Stimulated activated naive B cell treated with anti-CD40 and anti-IgM and Interleukin-4, amounts not matched to agents 10 μg/mL and 1 μg/mL and 100 μg/mL, for 72 hours (primary cell): ENCODE results near the gene GINM1.

Experiments used
- ATAC-seq, 2 donors: fragments of 150-1000 bp; cut with Tn5 transposase; replicated peaks; 2 replicates each; pipeline ENCODE4 v1.10.0; 2021; ENCODE audit warnings: moderate library complexity in 1 of 2
- DNase-seq: peaks from one replicate; pipeline ENCODE4 v3.0.0; 2021
- H3K27ac Mint-ChIP-seq: one replicate; pipeline ENCODE4 v1.8.0; 2022; ENCODE audit warnings: mild to moderate bottlenecking, mixed read lengths
- H3K27me3 Mint-ChIP-seq, 2 donors: one replicate each; pipeline ENCODE4 v1.8.0; 2022; ENCODE audit warnings: mixed read lengths in 2 of 2
- H3K36me3 Mint-ChIP-seq, 2 donors: one replicate each; pipeline ENCODE4 v1.8.0; 2022; ENCODE audit warnings: mixed read lengths in 2 of 2, mild to moderate bottlenecking in 1 of 2
- H3K4me1 Mint-ChIP-seq, 2 donors: one replicate each; pipeline ENCODE4 v1.8.0; 2022; ENCODE audit warnings: mixed read lengths in 2 of 2, mild to moderate bottlenecking in 1 of 2
- H3K4me3 Mint-ChIP-seq, 2 donors: one replicate each; pipeline ENCODE4 v1.8.0; 2022; ENCODE audit warnings: mild to moderate bottlenecking in 2 of 2, mixed read lengths in 2 of 2, moderate library complexity in 1 of 2
- H3K9me3 Mint-ChIP-seq, 2 donors: one replicate each; pipeline ENCODE4 v1.8.0; 2022; ENCODE audit warnings: mixed read lengths in 2 of 2, mild to moderate bottlenecking in 1 of 2

The GINM1 gene, protein sequence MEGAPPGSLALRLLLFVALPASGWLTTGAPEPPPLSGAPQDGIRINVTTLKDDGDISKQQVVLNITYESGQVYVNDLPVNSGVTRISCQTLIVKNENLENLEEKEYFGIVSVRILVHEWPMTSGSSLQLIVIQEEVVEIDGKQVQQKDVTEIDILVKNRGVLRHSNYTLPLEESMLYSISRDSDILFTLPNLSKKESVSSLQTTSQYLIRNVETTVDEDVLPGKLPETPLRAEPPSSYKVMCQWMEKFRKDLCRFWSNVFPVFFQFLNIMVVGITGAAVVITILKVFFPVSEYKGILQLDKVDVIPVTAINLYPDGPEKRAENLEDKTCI

DNA sequence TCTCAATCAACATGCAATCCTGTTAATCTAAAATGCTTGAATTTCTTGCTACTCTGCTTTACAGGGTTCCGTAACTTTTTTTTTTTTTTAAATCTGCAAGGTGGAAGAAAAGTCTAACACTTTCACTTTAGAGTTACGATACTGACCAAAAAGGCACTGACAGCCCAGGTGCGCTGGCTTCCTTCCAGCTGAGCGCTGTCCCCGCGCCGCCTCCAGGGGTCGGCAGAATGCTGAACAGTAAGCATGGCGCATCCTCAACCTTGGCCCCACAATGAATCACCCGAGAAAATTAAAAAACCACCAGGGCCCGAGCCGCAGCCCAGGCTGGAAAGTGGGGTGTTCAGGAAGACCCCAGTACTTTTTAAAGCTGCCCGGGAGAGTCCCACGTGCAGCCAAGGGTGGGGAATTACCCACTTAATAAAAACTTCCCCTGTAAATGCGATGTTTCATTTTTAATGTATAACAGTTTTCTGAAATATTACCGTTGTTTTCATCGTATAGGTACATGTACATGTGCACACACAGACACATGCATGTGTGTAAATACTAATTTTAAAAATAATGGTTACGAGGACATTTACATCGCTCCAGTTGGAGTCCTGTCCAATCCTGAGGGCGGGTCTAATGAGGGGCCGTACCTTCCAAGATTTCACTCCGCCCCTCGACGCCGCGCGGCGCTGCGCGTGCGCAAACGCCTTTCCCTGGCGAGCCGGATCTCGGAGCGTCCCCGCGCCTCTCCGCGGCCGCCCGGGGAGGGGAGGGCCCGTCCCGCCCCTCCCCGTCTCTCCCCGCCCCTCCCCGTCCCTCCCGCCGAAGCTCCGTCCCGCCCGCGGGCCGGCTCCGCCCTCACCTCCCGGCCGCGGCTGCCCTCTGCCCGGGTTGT lies at the start of gene GINM1:
TSS of gene GINM1 (plus strand) at position 849 of the 883 bp plus-strand sequence. CDS start 40 bp downstream, outside the sequence.
- Mint-ChIP-seq H3K27ac (peak within 1 kb of the TSS; percentile 95), H3K4me3 (peak within 1 kb of the TSS; percentile 92 to 94), H3K9me3 (no peaks in the 10 kb centered on the region), H3K4me1 (peaks cover 8 to 11% of the 10 kb centered on the region in 2 donors), H3K27me3 (no peaks in the 10 kb centered on the region), H3K36me3 (no peaks in the 10 kb centered on the region)
- DNase-seq (peak; percentile 96), ATAC-seq (peak; percentile 81 to 87)

DNA sequence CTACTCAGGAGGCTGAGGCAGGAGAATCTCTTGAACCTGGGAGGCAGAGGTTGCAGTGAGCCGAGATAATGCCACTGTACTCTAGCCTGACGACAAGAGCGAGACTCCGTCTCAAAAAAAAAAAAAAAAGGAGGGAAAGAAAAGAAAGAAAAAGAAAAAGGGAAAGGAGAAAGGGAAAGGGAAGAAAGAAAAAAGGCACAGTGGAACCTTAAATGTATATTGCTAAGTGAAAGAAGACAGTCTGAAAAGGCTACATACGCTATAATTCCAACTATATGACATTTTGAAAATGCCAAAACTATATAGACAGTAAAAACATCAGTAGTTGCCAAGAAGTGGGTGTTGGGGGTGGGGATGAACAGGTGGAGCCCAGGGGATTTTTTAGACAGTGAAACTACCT lies 36.5 kb upstream of the GINM1 start:
- peaks cover 29 to 36% of the 10 kb centered on the region in 2 donors for H3K36me3 Mint-ChIP-seq

DNA sequence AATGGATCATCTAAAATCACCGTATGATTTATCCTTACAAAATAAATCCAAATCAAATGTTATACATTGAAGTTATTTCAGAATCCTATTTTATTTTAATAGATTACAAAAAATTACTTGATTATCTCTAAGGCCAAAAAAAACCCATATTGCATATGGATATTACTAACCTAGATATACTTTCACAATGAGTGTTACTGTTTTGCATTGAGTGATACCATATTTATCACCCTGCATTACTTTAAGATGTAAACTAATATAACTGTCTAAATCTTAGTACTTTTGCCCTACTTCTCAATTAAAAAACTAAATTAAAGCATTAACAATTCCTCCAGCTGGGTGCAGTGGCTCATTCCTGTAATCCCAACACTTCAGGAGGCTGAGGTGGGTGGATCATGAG lies 31.4 kb upstream of the GINM1 start:
- no peak overlapping the region for H3K4me3 Mint-ChIP-seq
- no peaks in the 10 kb centered on the region for H3K27me3 Mint-ChIP-seq
- H3K36me3 Mint-ChIP-seq, result peaks cover 32 to 45% of the 10 kb centered on the region in 2 donors
- ATAC-seq (no peak), DNase-seq (no peak)
- H3K4me1 Mint-ChIP-seq, result peaks cover 13% of the 10 kb centered on the region in 2 donors
- H3K27ac Mint-ChIP-seq, result no peak overlapping the region
- H3K9me3 Mint-ChIP-seq, result no peaks in the 10 kb centered on the region

More for the DNA sequence above, 36.5 kb upstream of the GINM1 start:
- DNase-seq, result no peak
- Mint-ChIP-seq H3K4me3 (peak overlapping the region in 1 of 2 donors; percentile 50), H3K27me3 (no peaks in the 10 kb centered on the region), H3K27ac (peak overlapping the region; percentile 15), H3K9me3 (no peaks in the 10 kb centered on the region), H3K4me1 (peaks cover 13 to 17% of the 10 kb centered on the region in 2 donors)
- peak; percentile 43 to 63 for ATAC-seq

DNA sequence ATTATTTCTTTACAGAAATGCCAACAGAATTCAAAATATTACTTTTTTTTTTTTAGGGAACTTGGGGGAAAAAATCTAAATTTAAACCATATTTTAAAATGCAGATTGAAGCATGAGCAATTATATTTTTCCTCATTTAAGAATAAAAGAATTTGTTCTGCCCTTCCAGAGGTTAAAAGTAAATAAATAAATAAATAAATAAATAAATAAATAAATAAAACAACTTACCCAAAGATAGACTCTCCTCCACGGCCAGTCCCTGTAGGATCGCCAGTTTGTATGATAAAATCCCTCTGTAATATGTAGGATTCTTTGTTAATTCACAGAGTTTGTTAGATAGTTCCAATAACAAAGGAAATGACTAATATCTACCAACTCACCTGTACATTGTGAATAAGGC lies 25.0 kb upstream of the GINM1 start:
- Mint-ChIP-seq H3K36me3 (peaks cover 13 to 22% of the 10 kb centered on the region in 2 donors), H3K4me3 (no peak overlapping the region), H3K4me1 (peaks cover 21 to 30% of the 10 kb centered on the region in 2 donors), H3K27ac (no peak overlapping the region), H3K27me3 (no peaks in the 10 kb centered on the region), H3K9me3 (no peaks in the 10 kb centered on the region)
- no peak for ATAC-seq
- DNase-seq, result no peak

DNA sequence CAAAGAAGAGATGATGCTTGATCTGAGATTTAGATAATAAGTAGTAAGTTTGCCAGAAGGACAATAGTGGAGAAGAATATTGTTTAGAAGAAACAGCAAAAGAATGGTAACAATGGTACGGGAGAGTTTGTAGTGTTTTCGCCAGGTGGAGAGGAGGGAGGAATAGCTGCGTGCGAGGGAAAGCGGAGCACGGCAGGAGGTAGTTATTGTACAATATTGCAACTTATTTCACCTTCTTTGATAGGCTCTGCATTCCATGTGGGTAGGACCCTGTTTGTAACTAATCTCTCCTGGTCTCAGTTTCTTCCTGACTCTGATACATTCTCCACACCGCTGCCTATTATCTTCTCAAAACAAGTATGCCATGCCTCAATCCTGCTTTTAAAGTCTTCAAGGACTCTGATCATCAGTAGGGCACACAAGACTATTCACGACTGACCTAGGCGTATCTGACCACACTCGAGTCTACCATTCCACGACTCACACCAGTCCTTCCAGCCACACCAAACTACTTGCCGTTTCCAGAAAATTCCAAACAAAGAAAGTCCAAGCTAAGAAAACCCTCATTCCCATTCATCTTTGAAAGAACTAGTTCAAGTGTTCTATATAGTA lies 21.4 kb upstream of the GINM1 start:
- Mint-ChIP-seq H3K36me3 (peaks cover 3 to 4% of the 10 kb centered on the region in 2 donors), H3K27ac (peak overlapping the region; percentile 99), H3K4me1 (peaks cover 22 to 37% of the 10 kb centered on the region in 2 donors), H3K9me3 (no peaks in the 10 kb centered on the region), H3K4me3 (peak overlapping the region; percentile 96 to 99), H3K27me3 (peaks cover 0 to 6% of the 10 kb centered on the region in 2 donors)
- DNase-seq (no peak), ATAC-seq (no peak)

DNA sequence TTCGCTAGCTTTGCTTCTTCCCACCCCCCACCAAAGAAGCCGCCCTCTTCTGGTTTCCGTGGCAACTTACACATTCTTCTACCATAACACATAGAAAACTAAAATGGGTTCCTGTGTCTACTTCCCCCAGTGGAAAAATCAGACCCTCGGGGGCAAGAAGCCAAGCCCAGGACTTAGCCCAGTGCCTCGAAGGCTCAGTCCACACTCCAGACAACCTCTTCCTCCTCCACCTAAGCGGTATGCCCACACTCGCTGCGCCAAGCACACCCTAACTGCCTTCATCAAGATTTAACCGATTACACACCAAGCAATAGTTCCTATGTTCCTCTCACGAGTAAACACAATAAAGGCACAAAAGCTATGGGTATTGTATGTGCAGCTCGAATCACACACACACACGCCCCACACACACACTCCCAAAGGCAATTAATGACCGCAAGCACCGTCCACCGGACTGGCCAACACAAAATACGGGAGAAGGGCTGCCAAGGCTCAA lies 20.9 kb upstream of the GINM1 start:
- H3K4me3 Mint-ChIP-seq, result peak overlapping the region; percentile 96 to 99
- peaks cover 3 to 4% of the 10 kb centered on the region in 2 donors for H3K36me3 Mint-ChIP-seq
- ATAC-seq (peak; percentile 39 to 49), DNase-seq (peak; percentile 32)
- no peaks in the 10 kb centered on the region for H3K9me3 Mint-ChIP-seq
- H3K27me3 Mint-ChIP-seq, result peaks cover 0 to 6% of the 10 kb centered on the region in 2 donors
- H3K4me1 Mint-ChIP-seq, result peaks cover 22 to 37% of the 10 kb centered on the region in 2 donors
- H3K27ac Mint-ChIP-seq, result peak overlapping the region; percentile 99

DNA sequence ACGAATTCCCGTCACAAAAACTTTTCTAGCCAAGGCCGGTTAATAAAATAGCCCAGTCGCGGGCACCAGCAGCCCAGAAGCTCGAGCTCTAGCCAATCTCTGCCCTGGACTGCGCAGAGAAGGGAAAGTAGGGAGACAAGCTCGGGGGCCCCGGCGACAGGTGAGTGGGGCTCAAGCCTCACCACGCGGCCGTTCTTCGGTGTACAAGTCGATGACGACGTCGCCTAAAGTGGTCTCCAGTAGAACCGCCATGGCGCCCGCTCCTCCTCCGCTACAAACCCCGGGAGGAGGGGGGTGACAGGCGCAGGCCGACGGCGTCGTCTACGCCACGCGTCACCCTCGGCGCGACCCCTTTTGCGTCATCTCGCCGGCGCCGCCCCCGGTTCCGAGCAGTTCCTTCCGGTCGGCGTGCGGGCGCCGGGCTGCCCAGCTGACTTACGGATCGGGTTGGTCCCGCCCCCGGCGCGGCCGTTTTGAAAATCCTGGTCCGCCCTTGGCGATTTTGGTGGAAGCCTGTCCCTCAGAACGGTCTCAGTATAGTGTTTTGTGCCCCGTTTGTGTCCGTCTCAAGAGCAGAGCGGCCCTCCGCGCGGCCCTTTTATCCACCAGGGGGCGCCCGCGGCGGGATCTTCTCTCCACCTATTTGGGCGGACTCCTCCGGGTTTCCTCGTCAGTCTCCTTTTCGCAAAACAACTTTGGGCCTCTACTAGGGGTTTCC lies 20.3 kb upstream of the GINM1 start, which contains the start of gene PPIL4:
TSS of gene PPIL4 (minus strand) at position 290 of the 718 bp plus-strand sequence. CDS start at position 252, 38 bp downstream.
- ATAC-seq (peak; percentile 94 to 96), DNase-seq (peak; percentile 94)
- Mint-ChIP-seq H3K9me3 (no peaks in the 10 kb centered on the region), H3K4me1 (peaks cover 22 to 37% of the 10 kb centered on the region in 2 donors), H3K27me3 (peaks cover 0 to 6% of the 10 kb centered on the region in 2 donors), H3K36me3 (peaks cover 2 to 3% of the 10 kb centered on the region in 2 donors), H3K4me3 (peak within 1 kb of the TSS; percentile 96 to 99), H3K27ac (peak within 1 kb of the TSS; percentile 99)

DNA sequence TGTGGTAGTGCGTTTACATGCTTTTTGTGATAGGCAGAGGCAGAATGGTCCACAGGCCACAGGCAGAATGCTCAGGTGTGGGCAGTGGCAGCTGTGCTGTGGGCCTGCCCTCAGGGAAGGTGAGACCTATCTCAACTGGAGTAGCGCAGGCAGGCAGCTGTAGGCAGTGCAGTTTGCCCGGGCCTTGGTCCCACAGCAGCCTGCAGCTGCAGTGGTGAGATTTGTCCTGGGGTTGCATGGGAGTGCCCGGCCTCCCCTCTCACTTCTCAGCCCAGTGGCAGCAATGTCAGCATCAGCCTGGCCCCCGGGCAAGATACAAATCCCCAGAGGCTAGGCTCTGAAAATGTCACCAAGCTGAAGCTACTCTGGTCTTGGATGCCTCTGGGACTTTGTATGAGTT lies 14.3 kb upstream of the GINM1 start:
- H3K4me1 Mint-ChIP-seq, result peaks cover 2 to 5% of the 10 kb centered on the region in 2 donors
- DNase-seq (no peak), ATAC-seq (no peak)
- H3K27me3 Mint-ChIP-seq, result peaks cover 20 to 25% of the 10 kb centered on the region in 2 donors
- H3K4me3 Mint-ChIP-seq, result no peak overlapping the region
- no peaks in the 10 kb centered on the region for H3K36me3 Mint-ChIP-seq
- no peak overlapping the region for H3K27ac Mint-ChIP-seq
- H3K9me3 Mint-ChIP-seq, result no peaks in the 10 kb centered on the region

DNA sequence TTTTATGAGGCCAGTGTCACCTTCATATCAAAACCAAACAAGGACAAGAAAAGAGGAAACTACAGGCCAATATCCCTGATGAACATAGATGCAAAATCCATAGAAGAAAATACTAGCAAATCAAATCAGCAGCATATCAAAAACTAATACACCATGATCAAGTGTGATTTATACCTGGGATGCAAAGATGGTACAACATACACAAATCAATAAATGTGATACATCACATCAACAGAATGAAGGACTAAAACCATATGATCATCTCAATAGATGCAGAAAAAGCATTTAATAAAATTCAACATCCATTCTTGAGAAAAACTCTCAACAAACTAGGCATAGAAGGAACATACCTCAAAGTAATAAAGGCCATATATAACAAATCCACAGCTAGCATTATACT lies 8.1 kb upstream of the GINM1 start:
- no peak for ATAC-seq
- Mint-ChIP-seq H3K4me1 (no peaks in the 10 kb centered on the region), H3K27ac (no peak overlapping the region), H3K27me3 (peaks cover 19 to 32% of the 10 kb centered on the region in 2 donors), H3K9me3 (no peaks in the 10 kb centered on the region), H3K36me3 (no peaks in the 10 kb centered on the region), H3K4me3 (no peak overlapping the region)
- DNase-seq, result no peak

DNA sequence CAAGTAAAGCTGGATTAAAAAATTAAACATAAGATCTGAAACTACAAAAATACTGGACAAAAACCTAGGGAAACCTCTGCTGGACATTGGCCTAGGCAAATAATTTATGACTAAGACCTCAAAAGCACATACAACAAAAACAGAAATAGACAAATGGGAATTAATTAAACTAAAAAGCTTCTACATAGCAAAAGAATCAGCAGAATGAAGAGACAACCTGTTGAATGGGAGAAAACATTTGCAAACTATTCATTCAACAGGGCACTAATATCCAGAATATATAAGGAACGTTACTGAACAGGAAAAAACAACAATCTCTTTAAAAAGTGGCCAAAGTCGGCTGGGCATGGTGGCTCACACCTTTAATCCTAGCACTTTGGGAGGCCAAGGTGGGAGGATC lies 6.8 kb upstream of the GINM1 start:
- no peak overlapping the region for H3K27ac Mint-ChIP-seq

DNA sequence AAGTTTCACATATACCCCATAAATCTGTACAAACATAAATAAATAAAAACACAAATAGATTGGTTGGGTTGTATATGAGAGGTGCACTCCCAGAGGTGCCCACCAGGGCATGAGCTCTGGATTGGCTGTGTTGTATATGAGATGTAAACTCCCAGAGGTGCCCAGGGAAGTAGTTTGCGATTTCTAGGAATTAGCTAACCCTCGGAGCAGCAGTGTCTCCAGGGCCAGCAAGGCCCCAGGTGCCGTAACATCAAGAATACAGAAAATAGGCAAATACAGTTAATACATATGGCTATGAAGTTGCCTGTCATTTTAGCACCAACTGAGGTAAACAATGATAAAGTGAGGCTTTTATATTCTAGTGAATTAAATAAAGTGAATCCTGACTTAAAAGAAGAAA lies 5.4 kb upstream of the GINM1 start:
- Mint-ChIP-seq H3K4me3 (no peak overlapping the region), H3K4me1 (no peaks in the 10 kb centered on the region), H3K36me3 (no peaks in the 10 kb centered on the region), H3K9me3 (no peaks in the 10 kb centered on the region), H3K27me3 (peaks cover 8 to 20% of the 10 kb centered on the region in 2 donors), H3K27ac (no peak overlapping the region)
- ATAC-seq, result no peak
- no peak for DNase-seq

More for the DNA sequence above, 6.8 kb upstream of the GINM1 start:
- DNase-seq (no peak), ATAC-seq (no peak)
- Mint-ChIP-seq H3K27me3 (peaks cover 18 to 24% of the 10 kb centered on the region in 2 donors), H3K4me1 (no peaks in the 10 kb centered on the region), H3K36me3 (no peaks in the 10 kb centered on the region), H3K4me3 (no peak overlapping the region), H3K9me3 (no peaks in the 10 kb centered on the region)

DNA sequence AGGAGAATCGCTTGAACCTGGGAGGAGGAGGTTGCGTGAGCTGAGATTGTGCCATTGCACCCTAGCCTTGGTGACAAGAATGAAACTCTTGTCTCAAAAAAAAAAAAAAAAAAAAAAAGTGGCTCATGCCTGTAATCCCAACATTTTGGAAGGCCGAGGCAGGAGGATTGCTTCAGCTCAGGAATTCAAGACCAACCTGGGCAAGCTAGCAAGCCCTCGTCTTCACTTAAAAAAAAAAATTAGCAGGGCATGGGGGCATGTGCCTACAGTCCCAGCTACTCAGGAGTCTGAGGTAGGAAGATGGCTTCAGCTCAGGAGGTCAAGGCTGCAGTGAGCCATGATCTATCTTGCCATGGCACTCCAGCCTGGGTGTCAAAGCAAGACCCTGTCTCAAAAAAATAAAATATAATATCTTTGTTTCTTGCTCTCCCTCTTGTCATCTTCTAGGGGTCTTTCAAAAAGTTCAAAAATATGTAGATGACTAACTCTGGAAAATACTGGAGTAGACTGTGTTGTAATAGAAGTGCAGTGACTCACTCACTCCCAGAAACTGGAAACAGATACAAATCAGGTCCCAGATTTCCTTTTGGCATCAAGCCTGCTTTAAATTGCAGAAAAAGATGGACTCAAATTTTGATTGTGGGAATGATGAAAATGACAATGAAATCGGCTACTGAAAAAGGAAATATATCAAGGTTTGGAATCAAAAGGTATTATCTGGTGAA lies 2.8 kb upstream of the GINM1 start:
- DNase-seq, result no peak
- no peaks in the 10 kb centered on the region for H3K36me3 Mint-ChIP-seq
- no peaks in the 10 kb centered on the region for H3K9me3 Mint-ChIP-seq
- peaks cover 8 to 11% of the 10 kb centered on the region in 2 donors for H3K4me1 Mint-ChIP-seq
- peaks cover 0 to 12% of the 10 kb centered on the region in 2 donors for H3K27me3 Mint-ChIP-seq
- ATAC-seq, result no peak
- H3K27ac Mint-ChIP-seq, result no peak overlapping the region
- H3K4me3 Mint-ChIP-seq, result no peak overlapping the region

DNA sequence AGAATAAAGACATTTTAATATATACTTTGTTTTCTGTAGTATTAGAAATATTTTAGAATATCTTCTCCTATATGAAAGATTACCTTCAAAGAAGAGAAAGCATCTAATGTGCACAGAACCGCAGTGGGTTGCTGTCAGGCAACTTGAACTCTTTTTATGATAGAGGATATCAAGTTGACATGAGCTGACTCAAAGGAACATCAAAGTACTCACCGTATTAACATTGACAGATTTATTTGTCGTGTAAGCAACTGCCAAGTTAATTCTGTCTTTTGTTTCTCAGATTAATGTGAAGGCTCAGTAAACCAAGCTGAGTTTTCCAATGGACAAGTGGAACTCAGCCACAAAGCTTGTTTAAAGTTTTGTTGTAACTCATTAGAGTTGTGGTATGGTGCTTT lies 2.2 kb upstream of the GINM1 start:
- Mint-ChIP-seq H3K27ac (no peak overlapping the region), H3K9me3 (no peaks in the 10 kb centered on the region), H3K4me3 (no peak overlapping the region), H3K36me3 (no peaks in the 10 kb centered on the region), H3K27me3 (peaks cover 0 to 12% of the 10 kb centered on the region in 2 donors), H3K4me1 (peaks cover 8 to 11% of the 10 kb centered on the region in 2 donors)
- no peak for ATAC-seq
- no peak for DNase-seq
